OCI-LY3 (cell line): Measurements from ENCODE around the gene GALNT10.

Source experiments
- H2AFZ ChIP-seq: fragments of 200-600, 300-600 bp; shearing (Covaris generic); 2 replicates; pipeline ENCODE4 v1.6.0; 2014; ENCODE audit warnings: antibody characterized with exemption, low read depth, low read length
- H3K27ac ChIP-seq: fragments of 200-600, 300-600 bp; sonication (generic); 2 replicates; pipeline ENCODE4 v1.5.1; 2014; ENCODE audit warnings: mild to moderate bottlenecking, low read length, moderate library complexity, mixed read lengths
- H3K27me3 ChIP-seq: fragments of 200-600, 300-600 bp; sonication (generic); 2 replicates; pipeline ENCODE4 v1.6.1; 2014; ENCODE audit warnings: low read depth, low read length, mixed read lengths
- H3K36me3 ChIP-seq: fragments of 200-600, 300-600 bp; sonication (generic); replicated peaks from 2 replicates; pipeline ENCODE3; 2014; ENCODE audit warnings: low read depth, low read length, mixed read lengths
- H3K4me1 ChIP-seq: fragments of 300-600, 200-600 bp; sonication (generic); 2 replicates; pipeline ENCODE4 v1.6.1; 2014; ENCODE audit warnings: low read length, mixed read lengths
- H3K4me2 ChIP-seq: fragments of 200-600, 300-600 bp; sonication (generic); 2 replicates; pipeline ENCODE4 v1.6.1; 2014; ENCODE audit warnings: low read length, mixed read lengths
- H3K4me3 ChIP-seq: fragments of 300-600, 200-600 bp; sonication (generic); 2 replicates; pipeline ENCODE4 v1.5.1; 2014; ENCODE audit warnings: antibody characterized with exemption, mild to moderate bottlenecking, low read length, moderate library complexity
- H3K79me2 ChIP-seq: fragments of 300-600, 200-600 bp; shearing (Covaris generic); 2 replicates; pipeline ENCODE4 v1.6.1; 2014; ENCODE audit warnings: mild to moderate bottlenecking, low read length, mixed read lengths
- H3K9ac ChIP-seq: fragments of 300-600, 200-600 bp; shearing (Covaris generic); 2 replicates; pipeline ENCODE4 v1.6.0; 2014; ENCODE audit warnings: mild to moderate bottlenecking, low read length, moderate library complexity
- H3K9me3 ChIP-seq: fragments of 200-600, 300-600 bp; shearing (Covaris generic); 2 replicates; pipeline ENCODE4 v1.6.1; 2014; ENCODE audit warnings: low read length, mixed read lengths; ENCODE audit not compliant: insufficient read depth
- H4K20me1 ChIP-seq: fragments of 200-600, 300-600 bp; sonication (generic); 2 replicates; pipeline ENCODE4 v1.6.1; 2016; ENCODE audit warnings: low read length, mixed read lengths; ENCODE audit not compliant: insufficient read depth
- EZH2phosphoT487 ChIP-seq: fragments of 200-600 bp; shearing (Covaris generic); IDR thresholded peaks from 2 replicates; pipeline ENCODE4 v1.6.1; 2018; ENCODE audit warnings: antibody characterized with exemption, mixed run types, low read depth
- TF ChIP-seq, protein P1 (sequence below): fragments of 200-600, 300-600 bp; sonication (generic); IDR thresholded peaks from 2 replicates; pipeline ENCODE4 v1.5.1; 2014; ENCODE audit warnings: antibody characterized with exemption, low read length, low read depth

Gene GALNT10

DNA sequence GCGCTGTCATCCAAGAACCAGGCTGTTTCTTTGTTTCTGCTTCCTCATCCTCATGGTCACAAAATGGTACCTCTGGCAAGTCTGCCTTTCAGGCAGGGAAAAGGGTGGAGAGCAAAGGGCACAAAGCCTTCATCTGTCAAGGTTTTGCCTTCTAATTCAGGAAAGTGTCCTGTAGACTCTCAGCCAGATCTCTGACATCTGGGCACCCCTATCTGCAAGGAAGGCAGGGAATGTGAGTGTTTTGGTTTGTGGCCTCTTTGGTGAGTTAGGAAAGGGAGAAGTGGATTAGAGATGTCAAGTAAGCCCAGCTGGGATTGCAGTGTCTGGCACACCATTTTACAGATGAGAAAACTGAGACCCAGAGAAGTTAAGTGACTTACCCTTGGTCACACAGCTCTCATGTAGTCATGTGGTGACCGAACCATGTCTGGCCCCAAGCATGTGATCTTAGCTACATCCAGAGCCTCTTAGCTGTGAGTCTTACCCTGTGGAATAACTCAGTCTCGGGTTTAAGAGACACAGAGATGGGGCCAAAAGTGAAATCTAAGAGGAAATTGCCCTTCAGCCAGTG is 139.6 kb downstream of the GALNT10 start:
- H3K36me3 ChIP-seq, result no peaks in the 10 kb centered on the region
- no peaks in the 10 kb centered on the region for H3K4me1 ChIP-seq
- H3K9me3 ChIP-seq, result no peaks in the 10 kb centered on the region
- H3K79me2 ChIP-seq, result no peaks in the 10 kb centered on the region
- no peak overlapping the region for H2AFZ ChIP-seq
- no peak overlapping the region for H3K27ac ChIP-seq
- H3K9ac ChIP-seq, result no peak overlapping the region
- no peak overlapping the region for H3K4me3 ChIP-seq
- TF ChIP-seq, protein P1, sequence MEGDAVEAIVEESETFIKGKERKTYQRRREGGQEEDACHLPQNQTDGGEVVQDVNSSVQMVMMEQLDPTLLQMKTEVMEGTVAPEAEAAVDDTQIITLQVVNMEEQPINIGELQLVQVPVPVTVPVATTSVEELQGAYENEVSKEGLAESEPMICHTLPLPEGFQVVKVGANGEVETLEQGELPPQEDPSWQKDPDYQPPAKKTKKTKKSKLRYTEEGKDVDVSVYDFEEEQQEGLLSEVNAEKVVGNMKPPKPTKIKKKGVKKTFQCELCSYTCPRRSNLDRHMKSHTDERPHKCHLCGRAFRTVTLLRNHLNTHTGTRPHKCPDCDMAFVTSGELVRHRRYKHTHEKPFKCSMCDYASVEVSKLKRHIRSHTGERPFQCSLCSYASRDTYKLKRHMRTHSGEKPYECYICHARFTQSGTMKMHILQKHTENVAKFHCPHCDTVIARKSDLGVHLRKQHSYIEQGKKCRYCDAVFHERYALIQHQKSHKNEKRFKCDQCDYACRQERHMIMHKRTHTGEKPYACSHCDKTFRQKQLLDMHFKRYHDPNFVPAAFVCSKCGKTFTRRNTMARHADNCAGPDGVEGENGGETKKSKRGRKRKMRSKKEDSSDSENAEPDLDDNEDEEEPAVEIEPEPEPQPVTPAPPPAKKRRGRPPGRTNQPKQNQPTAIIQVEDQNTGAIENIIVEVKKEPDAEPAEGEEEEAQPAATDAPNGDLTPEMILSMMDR, result no peak
- TF ChIP-seq EZH2phosphoT487, result no peak
- H3K4me2 ChIP-seq, result no peak overlapping the region
- H4K20me1 ChIP-seq, result no peaks in the 10 kb centered on the region
- H3K27me3 ChIP-seq, result no peaks in the 10 kb centered on the region

DNA sequence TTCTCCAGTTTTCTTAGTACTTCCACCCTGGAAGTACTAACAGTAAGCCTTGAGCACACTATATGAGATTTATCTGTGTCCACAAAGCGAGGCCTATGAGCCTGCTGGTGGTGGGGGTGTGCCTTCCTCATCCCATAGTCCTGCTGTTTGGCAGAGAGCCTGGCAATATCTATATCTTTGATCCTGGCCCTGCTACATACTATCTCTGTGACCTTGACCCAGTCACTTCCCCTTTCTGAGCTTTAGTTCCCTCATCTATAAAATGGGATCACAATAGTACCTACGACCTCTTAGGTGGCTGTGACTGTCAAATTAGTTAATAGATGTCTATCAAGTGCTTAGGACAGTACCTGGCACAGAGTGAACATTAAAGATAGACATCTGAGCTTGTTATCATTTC is 140.7 kb downstream of the GALNT10 start:
- Histone ChIP-seq H3K27ac (no peak overlapping the region), H2AFZ (no peak overlapping the region), H3K4me1 (no peaks in the 10 kb centered on the region), H3K27me3 (no peaks in the 10 kb centered on the region), H3K79me2 (no peaks in the 10 kb centered on the region), H3K36me3 (no peaks in the 10 kb centered on the region), H4K20me1 (no peaks in the 10 kb centered on the region), H3K9me3 (no peaks in the 10 kb centered on the region), H3K4me2 (no peak overlapping the region), H3K4me3 (no peak overlapping the region), H3K9ac (no peak overlapping the region)
- no peak for TF ChIP-seq EZH2phosphoT487
- TF ChIP-seq, protein P1, result no peak

DNA sequence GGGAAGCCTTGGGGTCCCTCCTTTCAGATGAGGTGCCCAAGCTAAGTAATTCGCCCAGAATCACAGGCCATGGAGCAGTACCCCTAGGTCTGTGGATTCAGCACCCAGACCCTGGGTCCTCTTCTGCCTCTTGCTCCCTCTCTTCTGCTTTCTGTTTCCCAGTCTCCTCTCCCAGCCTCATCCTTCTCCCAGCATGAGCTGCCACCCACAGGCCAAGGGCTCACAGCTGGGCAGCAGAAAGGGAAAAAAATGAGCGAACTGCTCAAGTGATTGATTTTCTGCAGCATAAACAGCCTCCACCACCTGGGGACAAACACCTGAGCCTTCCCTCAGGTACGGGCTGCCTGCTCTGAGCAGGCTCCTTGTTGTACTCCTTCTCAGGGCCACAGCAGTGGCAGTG is 141.4 kb downstream of the GALNT10 start:
- Histone ChIP-seq H3K9me3 (no peaks in the 10 kb centered on the region), H3K79me2 (no peaks in the 10 kb centered on the region), H4K20me1 (no peaks in the 10 kb centered on the region), H3K4me1 (no peaks in the 10 kb centered on the region), H3K9ac (no peak overlapping the region), H3K36me3 (no peaks in the 10 kb centered on the region), H2AFZ (no peak overlapping the region), H3K4me2 (no peak overlapping the region), H3K27ac (no peak overlapping the region), H3K27me3 (no peaks in the 10 kb centered on the region), H3K4me3 (no peak overlapping the region)
- TF ChIP-seq EZH2phosphoT487, result no peak
- TF ChIP-seq, protein P1, result no peak

DNA sequence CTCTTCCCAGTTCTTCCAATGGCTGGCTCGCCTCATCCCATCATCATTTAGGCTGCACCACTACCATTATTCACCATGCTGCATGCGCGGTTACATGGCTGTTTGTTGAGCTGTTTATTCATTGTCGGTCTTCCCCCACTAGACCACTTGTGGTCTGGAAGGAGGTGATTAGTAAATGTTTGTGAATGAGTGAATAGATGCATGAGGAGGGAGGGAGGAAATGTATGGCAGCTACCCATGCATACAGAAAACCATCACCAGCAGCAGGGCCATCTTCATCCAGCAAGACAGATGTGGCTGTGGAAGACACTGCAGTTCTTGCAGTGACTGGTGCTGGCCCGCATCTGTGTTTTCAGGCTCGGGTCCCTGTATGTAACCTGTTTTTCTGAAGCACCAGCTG is 141.9 kb downstream of the GALNT10 start:
- H2AFZ ChIP-seq, result no peak overlapping the region
- H3K79me2 ChIP-seq, result no peaks in the 10 kb centered on the region
- no peaks in the 10 kb centered on the region for H4K20me1 ChIP-seq
- no peaks in the 10 kb centered on the region for H3K4me1 ChIP-seq
- no peaks in the 10 kb centered on the region for H3K9me3 ChIP-seq
- TF ChIP-seq, protein P1, result no peak
- TF ChIP-seq EZH2phosphoT487, result no peak
- H3K27me3 ChIP-seq, result no peaks in the 10 kb centered on the region
- no peaks in the 10 kb centered on the region for H3K36me3 ChIP-seq
- no peak overlapping the region for H3K9ac ChIP-seq
- no peak overlapping the region for H3K27ac ChIP-seq
- no peak overlapping the region for H3K4me2 ChIP-seq
- no peak overlapping the region for H3K4me3 ChIP-seq
